Large intestine (tissue), 12 donors: ENCODE data around the gene OR8J3. TPM values are rescaled to one million over a fixed set of nuclear protein-coding genes. Genes with fewer than 3 reads are reported as not detected.
A peak's percentile ranks its signal among the peaks of the same experiment; 100 is the strongest.
"Not testable (repeated sequence)": the region's sequence is repeated elsewhere in the genome, so short reads cannot be mapped to it uniquely, and the experiment has no call there.

Experiments
- DNase-seq, 2 donors: peaks; one replicate each; pipeline versions ENCODE4 v3.0.0 to v3.0.0-alpha.2; 2013
- H3K27ac ChIP-seq: one replicate; pipeline ENCODE4 v1.5.1; 2013; ENCODE audit warnings: low read length
- H3K27me3 ChIP-seq: 2 replicates; pipeline ENCODE4 v1.6.1; 2013; ENCODE audit warnings: low read length; ENCODE audit not compliant: control insufficient read depth, insufficient read depth
- H3K36me3 ChIP-seq: 2 replicates; pipeline ENCODE4 v1.6.1; 2013; ENCODE audit warnings: low read length; ENCODE audit not compliant: control insufficient read depth, insufficient read depth
- H3K4me1 ChIP-seq: one replicate; pipeline ENCODE4 v1.6.1; 2013; ENCODE audit warnings: low read length; ENCODE audit not compliant: control insufficient read depth, insufficient read depth
- H3K4me3 ChIP-seq: one replicate; pipeline ENCODE4 v1.5.1; 2013; ENCODE audit warnings: low read length
- H3K9me3 ChIP-seq: one replicate; pipeline ENCODE4 v1.6.1; 2013; ENCODE audit warnings: mild to moderate bottlenecking, low read depth, low read length, moderate library complexity; ENCODE audit not compliant: control insufficient read depth
- WGBS: methylation state at CpG from one replicate; pipeline ENCODE4 v1.1.5; 2013; ENCODE audit warnings: low lambda C conversion rate; ENCODE audit not compliant: insufficient coverage; 5-methylcytosine and 5-hydroxymethylcytosine counted together
- long read RNA-seq, 11 donors: transcript quantifications; one replicate each; lab custom pipeline, GENCODE V29; 2026
- polyA plus RNA-seq: library from polyadenylated mRNA; unstranded; fragments of 120-200 nt; gene quantifications from one replicate; pipeline ENCODE4 v1.2.1, GENCODE V29; 2013

OR8J3 gene
- polyA plus RNA-seq: not detected
- long read RNA-seq, donor 1: 0 reads
- long read RNA-seq, donor 2: 0 reads
- long read RNA-seq, donor 3: 0 reads
- long read RNA-seq, donor 4: 0 reads
- long read RNA-seq, donor 5: 0 reads
- long read RNA-seq, donor 6: 0 reads
- long read RNA-seq, donor 7: 0 reads
- long read RNA-seq, donor 8: 0 reads
- long read RNA-seq, donor 9: 0 reads
- long read RNA-seq, donor 10: 0 reads
- long read RNA-seq, donor 11: 0 reads

- H3K36me3 ChIP-seq: no peaks in the 10 kb centered on the region
- no peak within 1 kb of the TSS for H3K27ac ChIP-seq
- H3K4me3 ChIP-seq: no peak within 1 kb of the TSS
- H3K9me3 ChIP-seq: peaks cover 3% of the 10 kb centered on the region
- no peaks in the 10 kb centered on the region for H3K4me1 ChIP-seq
- H3K27me3 ChIP-seq: no peaks in the 10 kb centered on the region
- DNase-seq: no peak
Measured at GRCh38 chr11:56140151-56140661, at the start of gene OR8J3. OR8J3 (minus strand) TSS chr11:56140201; CDS start chr11:56137718, 2,483 bp downstream.

- DNase-seq: no peak
- no CpG with 5 or more reads among the region's 3 CpGs for WGBS
Measured at GRCh38 chr11:56188602-56189001, 48.6 kb upstream of the OR8J3 start.

GRCh38 chr11:56183459-56183858 is 43.5 kb upstream of the OR8J3 start:
- H3K27ac ChIP-seq: no peak overlapping the region

More at GRCh38 chr11:56188602-56189001, 48.6 kb upstream of the OR8J3 start:
- Histone ChIP-seq H3K4me3 (no peak overlapping the region), H3K27me3 (no peaks in the 10 kb centered on the region), H3K36me3 (no peaks in the 10 kb centered on the region), H3K4me1 (no peaks in the 10 kb centered on the region), H3K9me3 (peaks cover 14% of the 10 kb centered on the region), H3K27ac (no peak overlapping the region)

GRCh38 chr11:56176318-56176717 is 36.3 kb upstream of the OR8J3 start, which contains the start of gene OR5J2:
OR5J2 (plus strand) TSS chr11:56176618; CDS start chr11:56176618, 0 bp downstream.
- Histone ChIP-seq H3K4me1 (no peaks in the 10 kb centered on the region), H3K9me3 (no peaks in the 10 kb centered on the region), H3K36me3 (no peaks in the 10 kb centered on the region), H3K27ac (no peak within 1 kb of the TSS), H3K4me3 (no peak within 1 kb of the TSS), H3K27me3 (no peaks in the 10 kb centered on the region)
- WGBS: no CpG with 5 or more reads among the region's 1 CpG
- no peak for DNase-seq

More at GRCh38 chr11:56183459-56183858, 43.5 kb upstream of the OR8J3 start:
- no peaks in the 10 kb centered on the region for H3K27me3 ChIP-seq
- no peaks in the 10 kb centered on the region for H3K36me3 ChIP-seq
- no peak overlapping the region for H3K4me3 ChIP-seq
- H3K4me1 ChIP-seq: no peaks in the 10 kb centered on the region
- DNase-seq: no peak
- no peaks in the 10 kb centered on the region for H3K9me3 ChIP-seq

GRCh38 chr11:56172256-56172830 is 32.3 kb upstream of the OR8J3 start:
- peak overlapping the region; percentile 4 for H3K27ac ChIP-seq
- no peaks in the 10 kb centered on the region for H3K9me3 ChIP-seq
- 20% methylated on average over 1 of the region's 3 CpGs for WGBS
- peak; percentile 65 to 84 for DNase-seq
- H3K36me3 ChIP-seq: no peaks in the 10 kb centered on the region
- no peak overlapping the region for H3K4me3 ChIP-seq
- H3K27me3 ChIP-seq: no peaks in the 10 kb centered on the region
- H3K4me1 ChIP-seq: no peaks in the 10 kb centered on the region

- Histone ChIP-seq H3K27ac (no peak overlapping the region), H3K27me3 (no peaks in the 10 kb centered on the region), H3K9me3 (no peaks in the 10 kb centered on the region), H3K36me3 (no peaks in the 10 kb centered on the region), H3K4me3 (no peak overlapping the region), H3K4me1 (no peaks in the 10 kb centered on the region)
- no peak for DNase-seq
- WGBS: 100% methylated on average over 2 of the region's 3 CpGs
Measured at GRCh38 chr11:56163804-56164203, 23.8 kb upstream of the OR8J3 start.

- Histone ChIP-seq H3K4me3 (no peak within 1 kb of the TSS), H3K4me1 (no peaks in the 10 kb centered on the region), H3K27ac (no peak within 1 kb of the TSS), H3K36me3 (no peaks in the 10 kb centered on the region), H3K27me3 (no peaks in the 10 kb centered on the region), H3K9me3 (no peaks in the 10 kb centered on the region)
- 82% methylated on average over 1 of the region's 3 CpGs for WGBS
- DNase-seq: no peak
Measured at GRCh38 chr11:56160217-56160616, 20.2 kb upstream of the OR8J3 start, which contains the start of gene OR8K5. OR8K5 (minus strand) TSS chr11:56160317; CDS start chr11:56160317, 0 bp downstream.

- H3K27me3 ChIP-seq: no peaks in the 10 kb centered on the region
Measured at GRCh38 chr11:56152333-56152732, 12.3 kb upstream of the OR8J3 start.

GRCh38 chr11:56151376-56151775 is 11.4 kb upstream of the OR8J3 start:
- H3K27ac ChIP-seq: no peak overlapping the region
- no peak overlapping the region for H3K4me3 ChIP-seq
- DNase-seq: no peak
- no peaks in the 10 kb centered on the region for H3K4me1 ChIP-seq
- no CpG with 5 or more reads among the region's 1 CpG for WGBS
- H3K36me3 ChIP-seq: no peaks in the 10 kb centered on the region
- no peaks in the 10 kb centered on the region for H3K27me3 ChIP-seq
- no peaks in the 10 kb centered on the region for H3K9me3 ChIP-seq

More at GRCh38 chr11:56152333-56152732, 12.3 kb upstream of the OR8J3 start:
- no peaks in the 10 kb centered on the region for H3K4me1 ChIP-seq
- H3K9me3 ChIP-seq: no peaks in the 10 kb centered on the region
- no peak overlapping the region for H3K4me3 ChIP-seq
- no peak for DNase-seq
- H3K36me3 ChIP-seq: no peaks in the 10 kb centered on the region
- no peak overlapping the region for H3K27ac ChIP-seq
- 96% methylated on average over 5 of the region's 15 CpGs for WGBS

GRCh38 chr11:56143681-56144080 is 3.7 kb upstream of the OR8J3 start:
- not testable (repeated sequence) for H3K4me3 ChIP-seq, H3K27me3 ChIP-seq, H3K36me3 ChIP-seq, DNase-seq, H3K9me3 ChIP-seq, H3K4me1 ChIP-seq, H3K27ac ChIP-seq
- no CpG with 5 or more reads among the region's 30 CpGs for WGBS

- Histone ChIP-seq H3K9me3 (no peaks in the 10 kb centered on the region), H3K4me1 (no peaks in the 10 kb centered on the region), H3K4me3 (no peak within 1 kb of the TSS), H3K27ac (no peak within 1 kb of the TSS), H3K27me3 (no peaks in the 10 kb centered on the region), H3K36me3 (no peaks in the 10 kb centered on the region)
- no CpG with 5 or more reads among the region's 6 CpGs for WGBS
- no peak for DNase-seq
Measured at GRCh38 chr11:56122073-56122472, 17.9 kb downstream of the OR8J3 start, which contains the start of gene OR8H3. OR8H3 (plus strand) TSS chr11:56122373; CDS start chr11:56122373, 0 bp downstream.
